IMR-90 (cell line): ENCODE data around the gene BRINP3. TPM values are rescaled to one million over a fixed set of nuclear protein-coding genes. Genes with fewer than 3 reads are reported as not detected.

Experiments used
- ATAC-seq: fragments of 200-7000 bp; cut with Tn5 transposase; 2 replicates; pipeline ENCODE4 v1.9.1; 2020; ENCODE audit warnings: low read depth, mild to moderate bottlenecking, moderate library complexity
- BruUV-seq: library from RNA; stranded (reverse); fragments of 400-500 nt; replicated peaks from 2 replicates; lab custom pipeline; 2021; lab: Mats Ljungman, UMichigan
- CTCF ChIA-PET: fragments of 300-600 bp; formaldehyde crosslinking; extraction: SDS; loops from one replicate; lab custom pipeline; 2021; ENCODE audit warnings: antibody characterized with exemption; lab: Yijun Ruan, JAX
- POLR2A ChIA-PET: fragments of 300-600 bp; sonication (Branson Sonifier 250); formaldehyde crosslinking; loops from one replicate; lab custom pipeline; 2022; ENCODE audit warnings: antibody characterized with exemption; ENCODE audit not compliant: unreplicated experiment; lab: Charles Lee
- DNase-seq: peaks from one replicate; pipeline ENCODE4 v3.0.0; 2013
- H2AFZ ChIP-seq: replicated peaks from 2 replicates; pipeline ENCODE3; 2013; ENCODE audit warnings: low read length, mild to moderate bottlenecking; ENCODE audit not compliant: poor library complexity
- H2AK5ac ChIP-seq: 2 replicates; pipeline ENCODE4 v1.6.1; 2013; ENCODE audit warnings: low read depth, low read length, inconsistent platforms
- H2AK9ac ChIP-seq: replicated peaks from 2 replicates; pipeline ENCODE3; 2013; ENCODE audit warnings: mild to moderate bottlenecking, low read depth, low read length, moderate library complexity; ENCODE audit not compliant: poor library complexity
- H2BK120ac ChIP-seq: 2 replicates; pipeline ENCODE4 v1.6.1; 2013; ENCODE audit warnings: low read depth, low read length, inconsistent platforms
- H2BK15ac ChIP-seq: 3 replicates; pipeline ENCODE4 v1.6.1; 2013; ENCODE audit warnings: low read depth, low read length, inconsistent platforms
- H2BK20ac ChIP-seq: 2 replicates; pipeline ENCODE4 v1.6.1; 2013; ENCODE audit warnings: low read depth, mild to moderate bottlenecking, inconsistent platforms, low read length, moderate library complexity
- H2BK5ac ChIP-seq: 2 replicates; pipeline ENCODE4 v1.6.1; 2013; ENCODE audit warnings: mild to moderate bottlenecking, low read depth, low read length, inconsistent platforms; ENCODE audit not compliant: poor library complexity, severe bottlenecking
- H3K14ac ChIP-seq: replicated peaks from 2 replicates; pipeline ENCODE4 v1.6.1; 2013; ENCODE audit warnings: low read depth, low read length, inconsistent platforms
- H3K18ac ChIP-seq: 2 replicates; pipeline ENCODE4 v1.6.1; 2013; ENCODE audit warnings: low read depth, low read length, control low read depth
- H3K23ac ChIP-seq: 2 replicates; pipeline ENCODE4 v1.6.1; 2013; ENCODE audit warnings: low read depth, low read length, inconsistent platforms
- H3K27ac ChIP-seq: 2 replicates; pipeline ENCODE4 v1.5.1; 2013; ENCODE audit warnings: mild to moderate bottlenecking, control low read depth, low read length; ENCODE audit not compliant: insufficient read depth
- H3K27me3 ChIP-seq: 2 replicates; pipeline ENCODE4 v1.6.1; 2013; ENCODE audit warnings: low read length; ENCODE audit not compliant: control insufficient read depth, insufficient read depth
- H3K36me3 ChIP-seq: 2 replicates; pipeline ENCODE4 v1.6.1; 2013; ENCODE audit warnings: low read length, mixed read lengths; ENCODE audit not compliant: control insufficient read depth, insufficient read depth
- H3K4ac ChIP-seq: 2 replicates; pipeline ENCODE4 v1.6.1; 2013; ENCODE audit warnings: low read depth, low read length, inconsistent platforms
- H3K4me1 ChIP-seq: 2 replicates; pipeline ENCODE4 v1.6.1; 2013; ENCODE audit warnings: low read length, mixed read lengths; ENCODE audit not compliant: control insufficient read depth, insufficient read depth
- H3K4me2 ChIP-seq: 2 replicates; pipeline ENCODE4 v1.6.1; 2013; ENCODE audit warnings: low read depth, mild to moderate bottlenecking, control low read depth, low read length, moderate library complexity
- H3K4me3 ChIP-seq: 2 replicates; pipeline ENCODE4 v1.5.1; 2013; ENCODE audit warnings: low read depth, mild to moderate bottlenecking, control low read depth, low read length, moderate library complexity; ENCODE audit not compliant: insufficient read depth
- H3K56ac ChIP-seq: 2 replicates; pipeline ENCODE4 v1.6.1; 2013; ENCODE audit warnings: low read length, inconsistent platforms; ENCODE audit not compliant: insufficient read depth; ENCODE audit errors: extremely low read depth
- H3K79me1 ChIP-seq, 2 experiments: 2 replicates each; pipeline ENCODE4 v1.6.1; 2013; ENCODE audit warnings: low read length in 2 of 2, inconsistent platforms in 1 of 2, low read depth in 1 of 2
- H3K9ac ChIP-seq: 2 replicates; pipeline ENCODE4 v1.6.1; 2013; ENCODE audit warnings: low read depth, low read length, control low read depth
- H3K9me1 ChIP-seq: 2 replicates; pipeline ENCODE4 v1.6.1; 2013; ENCODE audit warnings: low read length, inconsistent platforms; ENCODE audit not compliant: insufficient read depth
- H3K9me3 ChIP-seq: 2 replicates; pipeline ENCODE4 v1.6.1; 2013; ENCODE audit warnings: low read length; ENCODE audit not compliant: control insufficient read depth, insufficient read depth
- H4K20me1 ChIP-seq: 2 replicates; pipeline ENCODE4 v1.6.1; 2013; ENCODE audit warnings: low read length, inconsistent platforms; ENCODE audit not compliant: insufficient read depth
- H4K5ac ChIP-seq: 2 replicates; pipeline ENCODE4 v1.6.1; 2013; ENCODE audit warnings: mild to moderate bottlenecking, low read depth, low read length, control low read depth
- H4K8ac ChIP-seq, 2 experiments: 2 replicates each; pipeline ENCODE4 v1.6.1; 2013; ENCODE audit warnings: low read depth in 2 of 2, low read length in 2 of 2, control low read depth in 1 of 2, inconsistent platforms in 1 of 2
- H4K91ac ChIP-seq: 2 replicates; pipeline ENCODE4 v1.6.1; 2013; ENCODE audit warnings: low read depth, low read length, inconsistent platforms; ENCODE audit not compliant: insufficient read depth
- BHLHE40 ChIP-seq: fragments of 150-350 bp; IDR thresholded peaks from 2 replicates; pipeline ENCODE4 v1.6.1; 2016; ENCODE audit warnings: mild to moderate bottlenecking, low read depth, low read length
- CEBPB ChIP-seq: IDR thresholded peaks from 2 replicates; pipeline ENCODE4 v1.6.1; 2012; ENCODE audit warnings: low read depth, low read length, improper control_type of control experiment
- CHD1 ChIP-seq: IDR thresholded peaks from 2 replicates; pipeline ENCODE4 v1.6.1; 2012; ENCODE audit warnings: low read depth, low read length, improper control_type of control experiment
- CTCF ChIP-seq: conservative IDR thresholded peaks from 2 replicates; pipeline ENCODE4 v1.5.1; 2012; ENCODE audit warnings: mild to moderate bottlenecking, low read depth, low read length, improper control_type of control experiment
- ELK1 ChIP-seq: fragments of 150-350 bp; IDR thresholded peaks from 2 replicates; pipeline ENCODE4 v1.6.1; 2016; ENCODE audit warnings: low read depth, mild to moderate bottlenecking, low read length, moderate library complexity, borderline replicate concordance
- FOS ChIP-seq: fragments of 150-350 bp; IDR thresholded peaks from 2 replicates; pipeline ENCODE4 v1.6.1; 2016; ENCODE audit warnings: low read depth, low read length
- MAFK ChIP-seq: IDR thresholded peaks from 2 replicates; pipeline ENCODE4 v1.6.1; 2012; ENCODE audit warnings: low read depth, low read length, improper control_type of control experiment
- MAZ ChIP-seq: IDR thresholded peaks from 2 replicates; pipeline ENCODE4 v1.6.1; 2012; ENCODE audit warnings: low read depth, mild to moderate bottlenecking, low read length, improper control_type of control experiment, moderate library complexity, borderline replicate concordance
- MXI1 ChIP-seq: IDR thresholded peaks from 2 replicates; pipeline ENCODE4 v1.6.1; 2012; ENCODE audit warnings: low read depth, mild to moderate bottlenecking, low read length, moderate library complexity, borderline replicate concordance
- NFE2L2 ChIP-seq: fragments of 150-350 bp; IDR thresholded peaks from 2 replicates; pipeline ENCODE4 v1.6.1; 2016; ENCODE audit warnings: low read depth, mild to moderate bottlenecking, low read length
- POLR2A ChIP-seq: IDR thresholded peaks from 2 replicates; pipeline ENCODE4 v1.6.1; 2012; ENCODE audit warnings: mild to moderate bottlenecking, low read depth, low read length
- RAD21 ChIP-seq: IDR thresholded peaks from 2 replicates; pipeline ENCODE4 v1.6.1; 2012; ENCODE audit warnings: low read length, improper control_type of control experiment
- RCOR1 ChIP-seq: IDR thresholded peaks from 2 replicates; pipeline ENCODE4 v1.6.1; 2012; ENCODE audit warnings: mild to moderate bottlenecking, low read length, improper control_type of control experiment; ENCODE audit not compliant: insufficient replicate concordance
- RFX5 ChIP-seq: IDR thresholded peaks from 2 replicates; pipeline ENCODE4 v1.8.0; 2012; ENCODE audit warnings: low read depth, mild to moderate bottlenecking, low read length, moderate library complexity
- SMC3 ChIP-seq: fragments of 150-350 bp; IDR thresholded peaks from 2 replicates; pipeline ENCODE4 v1.6.1; 2016; ENCODE audit warnings: low read depth, mild to moderate bottlenecking, antibody characterized with exemption, low read length, moderate library complexity
- WGBS, 2 experiments: methylation state at CpG; one replicate each; pipeline versions ENCODE4 v1.1.5 to v1.1.7; 2013; ENCODE audit warnings: missing lambda C conversion rate in 2 of 2; ENCODE audit not compliant: insufficient read length in 1 of 2; ENCODE audit errors: extremely low coverage in 2 of 2; 5-methylcytosine and 5-hydroxymethylcytosine counted together
- dilution Hi-C: fragments of 300-500 bp; cut with HindIII; formaldehyde crosslinking; loops from one replicate; pipeline ENCODE4 v1.14.3; 2018; ENCODE audit warnings: low sequenced_read_pairs; ENCODE audit not compliant: unreplicated experiment
- in situ Hi-C: fragments of 300-500 bp; cut with MboI; formaldehyde crosslinking; loops from 3 replicates; pipeline ENCODE4 v1.14.3; 2019; ENCODE audit warnings: low sequenced_read_pairs, inconsistent platforms, mixed read lengths
- intact Hi-C: fragments of 100-400 bp; cut with micrococcal nuclease; formaldehyde crosslinking; loops from 2 replicates; pipeline ENCODE4 v1.10.0; 2022
- polyA plus RNA-seq, 3 experiments: library from polyadenylated mRNA; depleted of rRNA; stranded (reverse); fragments of >200 nt; gene quantifications; 2 replicates each; pipeline ENCODE4 v1.2.3, GENCODE V29; 2012; ENCODE audit warnings: low replicate concordance in 1 of 3
- total RNA-seq: library from RNA; depleted of rRNA; stranded (reverse); fragments of >200 nt; gene quantifications from 2 replicates; pipeline ENCODE4 v1.2.3, GENCODE V29; 2012
- TF ChIP-seq, protein P1 (sequence below): fragments of 150-350 bp; IDR thresholded peaks from 2 replicates; pipeline ENCODE4 v1.6.1; 2017; ENCODE audit warnings: mild to moderate bottlenecking, antibody characterized with exemption, low read length, low read depth

Gene BRINP3
- total and polyA plus RNA-seq, 2 of the 4 experiments (the other 2 are of a cell fraction): 0.15 to 0.36 TPM

- ATAC-seq: no peak
- no peak overlapping the region for H2BK120ac ChIP-seq
- H2AK5ac ChIP-seq: no peak overlapping the region
- H3K14ac ChIP-seq: no peak overlapping the region
- no peaks in the 10 kb centered on the region for H3K4me1 ChIP-seq
- H3K23ac ChIP-seq: no peak overlapping the region
- no peaks in the 10 kb centered on the region for H3K9me3 ChIP-seq
- no peak overlapping the region for H4K91ac ChIP-seq
- POLR2A ChIA-PET: no interaction called here
- no peak overlapping the region for H4K5ac ChIP-seq
- no peak overlapping the region for H3K9ac ChIP-seq
- H4K8ac ChIP-seq: no peak overlapping the region
- no peak overlapping the region for H3K4me3 ChIP-seq
- H3K9me1 ChIP-seq: no peaks in the 10 kb centered on the region
- CTCF ChIA-PET: no interaction called here
- H3K4ac ChIP-seq: no peak overlapping the region
- no peak overlapping the region for H2BK15ac ChIP-seq
- H2AK9ac ChIP-seq: no peak overlapping the region
- dilution Hi-C loops: no loop called here
- intact Hi-C loops: no loop called here
- TF ChIP-seq RAD21: no peak
- no peak for TF ChIP-seq MAFK
- TF ChIP-seq NFE2L2: no peak
- no peak for TF ChIP-seq BHLHE40
- no peak for TF ChIP-seq POLR2A
- TF ChIP-seq FOS: no peak
- no peak for TF ChIP-seq MXI1
- no peak for TF ChIP-seq CEBPB
- no peak for TF ChIP-seq CTCF
- no peak for TF ChIP-seq CHD1
- no peak for TF ChIP-seq SMC3
- TF ChIP-seq, protein P1, sequence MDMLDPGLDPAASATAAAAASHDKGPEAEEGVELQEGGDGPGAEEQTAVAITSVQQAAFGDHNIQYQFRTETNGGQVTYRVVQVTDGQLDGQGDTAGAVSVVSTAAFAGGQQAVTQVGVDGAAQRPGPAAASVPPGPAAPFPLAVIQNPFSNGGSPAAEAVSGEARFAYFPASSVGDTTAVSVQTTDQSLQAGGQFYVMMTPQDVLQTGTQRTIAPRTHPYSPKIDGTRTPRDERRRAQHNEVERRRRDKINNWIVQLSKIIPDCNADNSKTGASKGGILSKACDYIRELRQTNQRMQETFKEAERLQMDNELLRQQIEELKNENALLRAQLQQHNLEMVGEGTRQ: no peak
- TF ChIP-seq RFX5: no peak
- TF ChIP-seq MAZ: no peak
- TF ChIP-seq ELK1: no peak
- no peak for TF ChIP-seq RCOR1
- H3K27ac ChIP-seq: no peak overlapping the region
- no peaks in the 10 kb centered on the region for H3K27me3 ChIP-seq
- H3K4me2 ChIP-seq: no peak overlapping the region
- in situ Hi-C loops: no loop called here
- no peaks in the 10 kb centered on the region for H4K20me1 ChIP-seq
- WGBS, 2 experiments: no CpG with 5 or more reads among the region's 2 CpGs
- no peak overlapping the region for H2AFZ ChIP-seq
- BruUV-seq: no TSS peak
- no peak overlapping the region for H2BK20ac ChIP-seq
- H3K56ac ChIP-seq: no peak overlapping the region
- DNase-seq: no peak
- H3K36me3 ChIP-seq: no peaks in the 10 kb centered on the region
- H2BK5ac ChIP-seq: no peak overlapping the region
- no peaks in the 10 kb centered on the region for H3K79me1 ChIP-seq
- no peak overlapping the region for H3K18ac ChIP-seq
These were observed 350.9 kb downstream of the BRINP3 start for GRCh38 chr1:190126728-190127127.
